M059J (cell line): Measurements from ENCODE around the gene PHC3. TPM values are rescaled to one million over a fixed set of nuclear protein-coding genes. Genes with fewer than 3 reads are reported as not detected.

Experiments
- DNase-seq: peaks from one replicate; pipeline ENCODE4 v3.0.0-alpha.2; 2012; ENCODE audit warnings: low read depth
- total RNA-seq: library from RNA; depleted of rRNA; stranded (reverse); fragments of >200 nt; shearing (Covaris generic); gene quantifications from 2 replicates; pipeline ENCODE4 v1.2.3, GENCODE V29; 2014; rRNA removed

PHC3 gene
- total RNA-seq, 1 experiment from 2014 or later = 32.9 TPM

DNA sequence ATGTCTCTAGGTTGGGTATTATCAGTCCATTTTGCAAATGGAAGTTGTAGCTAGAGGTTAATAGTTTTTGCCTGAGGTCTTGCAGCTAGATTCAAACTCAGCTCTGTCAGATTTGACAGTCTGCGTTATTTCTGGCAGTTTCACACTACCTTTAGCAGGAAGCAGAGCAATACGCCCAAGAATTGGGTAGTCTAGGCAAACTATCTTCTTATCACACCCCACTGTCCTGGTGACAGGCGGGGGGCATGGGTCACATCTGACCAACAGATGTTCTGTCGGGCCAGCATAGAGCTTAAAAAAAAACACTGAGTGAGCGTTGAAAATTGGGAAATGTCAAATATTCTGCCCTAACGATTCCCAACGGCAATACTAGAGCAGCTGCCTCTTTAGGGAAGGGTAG is 138.0 kb downstream of the PHC3 start:
- DNase-seq = no peak

DNA sequence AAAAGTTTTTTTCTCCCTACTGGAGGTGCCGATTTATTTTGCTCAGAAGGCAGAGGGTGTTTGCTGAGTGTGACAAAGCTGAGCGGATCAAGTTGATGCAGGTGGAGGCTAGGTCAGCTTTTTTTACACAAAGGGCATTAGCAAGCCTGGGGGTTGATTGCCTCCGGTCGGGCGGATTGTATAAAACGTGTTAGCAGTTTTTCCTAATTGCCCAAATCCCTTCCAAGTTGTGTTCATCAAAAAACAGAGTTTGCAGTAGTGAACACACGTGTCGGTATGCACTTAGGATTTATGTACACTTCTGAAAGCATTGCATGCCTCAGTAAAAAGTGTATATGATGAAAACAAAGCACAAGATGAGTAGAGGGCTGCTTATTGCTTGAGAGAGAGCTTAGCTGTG is 141.1 kb downstream of the PHC3 start:
- no peak for DNase-seq

DNA sequence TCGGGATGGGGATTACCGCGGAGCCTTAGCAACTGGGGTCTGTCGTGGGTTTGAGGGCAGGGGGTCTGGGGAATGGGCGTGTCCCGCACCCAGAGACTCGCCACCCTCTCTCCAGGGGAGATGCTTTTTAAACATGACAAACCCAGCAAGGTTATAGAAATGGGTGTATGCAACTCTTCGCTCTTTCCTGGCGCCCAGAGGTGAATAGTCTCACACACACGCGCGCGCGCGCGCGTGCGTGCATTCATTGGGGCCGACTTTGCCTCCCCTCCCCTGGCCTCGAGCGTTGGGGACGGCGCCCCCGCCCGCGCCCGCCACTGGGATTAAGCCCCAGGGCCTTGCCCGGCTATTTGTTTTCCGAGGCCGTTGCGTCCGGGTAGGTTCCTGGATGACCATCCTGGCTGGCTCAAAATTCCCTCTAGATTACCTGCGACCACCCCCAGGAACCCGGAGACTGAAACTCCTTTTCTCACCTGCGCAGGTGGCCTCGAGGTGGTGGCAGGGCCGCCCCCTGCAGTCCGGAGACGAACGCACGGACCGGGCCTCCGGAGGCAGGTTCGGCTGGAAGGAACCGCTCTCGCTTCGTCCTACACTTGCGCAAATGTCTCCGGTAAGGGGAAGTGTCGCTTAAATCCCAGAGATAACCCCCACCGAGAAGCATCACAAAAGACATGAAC is 143.0 kb downstream of the PHC3 start:
- DNase-seq = no peak

Other genes starting within 250 kb of the PHC3 start
- gene SEC62, start 214.9 kb downstream of the PHC3 start, total RNA-seq = 33.0 and 33.9 TPM in 2 replicates
- 3.4 and 10.2 TPM in 2 replicates for gene GPR160, start 143.7 kb downstream of the PHC3 start, total RNA-seq
- gene PRKCI, start 40.7 kb upstream of the PHC3 start, total RNA-seq = 50.1 and 63.1 TPM in 2 replicates
- 33.5 and 36.8 TPM in 2 replicates for gene SKIL, start 176.0 kb upstream of the PHC3 start, total RNA-seq
- 39.0 and 39.7 TPM in 2 replicates for gene CLDN11, start 237.1 kb upstream of the PHC3 start, total RNA-seq